Measurements from ENCODE around the gene AIPL1.

- TF ChIP-seq CTCF (IDR thresholded peaks at IDR 0.05; ENCODE audit: low read length) (no peak), EZH2 (IDR thresholded peaks at IDR 0.05; ENCODE audit: borderline replicate concordance, low read length) (no peak)
Observed at GRCh38 chr17:6437466-6437865, 2.5 kb upstream of the AIPL1 start.

All from OCI-LY1 (cell line).